Ammon's horn (tissue), 1 donor: ENCODE measurements around the gene SMC1B.
"Not testable (repeated sequence)": the region's sequence is repeated elsewhere in the genome, so short reads cannot be mapped to it uniquely, and the experiment has no call there.

Experiments used
- DNase-seq: peaks from one replicate; pipeline ENCODE4 v3.0.0-alpha.2; 2016; ENCODE audit warnings: low spot score

SMC1B gene

DNA sequence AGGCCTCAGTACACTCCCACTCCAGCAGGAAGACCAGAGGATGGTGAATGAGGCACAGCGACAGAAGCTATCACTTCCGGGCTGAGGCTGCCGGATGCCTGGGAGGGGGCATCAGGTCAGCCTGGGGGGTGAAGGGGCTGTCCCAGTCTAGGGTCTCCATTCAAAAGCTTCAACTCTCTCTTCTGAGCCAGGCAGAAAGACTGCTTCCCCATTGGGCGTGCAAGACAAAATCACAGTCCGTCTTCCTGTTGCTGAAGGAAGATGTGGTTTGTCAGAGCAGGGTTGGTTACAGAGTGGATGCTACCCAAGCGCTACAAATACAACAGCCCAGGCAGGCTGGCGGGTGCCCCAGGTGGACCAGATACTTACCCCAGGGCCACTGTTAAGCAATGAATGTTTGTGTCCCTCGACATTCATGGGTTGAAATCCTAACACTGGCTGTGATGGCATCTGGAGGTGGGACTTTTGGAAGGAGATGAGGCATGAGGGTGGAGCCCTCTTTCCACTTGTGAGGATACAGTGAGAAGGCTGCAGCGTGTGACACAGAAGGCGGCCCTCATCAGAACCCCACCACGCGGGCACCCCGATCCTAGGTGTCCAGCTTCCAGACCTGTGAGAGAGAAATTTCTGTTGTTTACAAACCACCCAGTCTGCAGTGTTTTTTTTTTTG, 116.6 kb downstream of the SMC1B start:
- DNase-seq = no peak

GRCh38 chr22:45295492-45295891, 117.9 kb downstream of the SMC1B start:
- DNase-seq = no peak

- DNase-seq = not testable (repeated sequence)
Measured at GRCh38 chr22:45295004-45295403, 118.4 kb downstream of the SMC1B start.
